BE2C (cell line): ENCODE data around the gene IL1F10.

Experiments used
- DNase-seq: peaks from one replicate; pipeline ENCODE4 v3.0.0-alpha.2; 2020
- H3K27me3 ChIP-seq: fragments of 250-450 bp; sonication (Bioruptor Pico); 2 replicates; pipeline ENCODE4 v1.5.1; 2020; ENCODE audit warnings: mild to moderate bottlenecking
- H3K36me3 ChIP-seq: fragments of 250-450 bp; sonication (Bioruptor Pico); 2 replicates; pipeline ENCODE4 v1.5.1; 2020; ENCODE audit warnings: mild to moderate bottlenecking
- H3K4me1 ChIP-seq: fragments of 250-450 bp; sonication (Bioruptor Pico); 2 replicates; pipeline ENCODE4 v1.5.1; 2020
- H3K4me3 ChIP-seq: 2 replicates; pipeline ENCODE4 v1.5.1; 2011; ENCODE audit warnings: low read depth, low read length
- H3K9me3 ChIP-seq: fragments of 250-450 bp; sonication (Bioruptor Pico); 2 replicates; pipeline ENCODE4 v1.5.1; 2020
- CTCF ChIP-seq: IDR thresholded peaks from 2 replicates; pipeline ENCODE4 v1.5.1; 2012; ENCODE audit warnings: mild to moderate bottlenecking, low read depth, low read length

Gene IL1F10

GRCh38 chr2:113028112-113028511 lies 39.7 kb upstream of the IL1F10 start:
- Histone ChIP-seq H3K9me3 (no peaks in the 10 kb centered on the region), H3K4me1 (no peaks in the 10 kb centered on the region), H3K4me3 (no peak overlapping the region), H3K27me3 (no peaks in the 10 kb centered on the region), H3K36me3 (no peaks in the 10 kb centered on the region)
- no peak for DNase-seq
- TF ChIP-seq CTCF = no peak

GRCh38 chr2:113032737-113033136 lies 35.0 kb upstream of the IL1F10 start:
- no peaks in the 10 kb centered on the region for H3K4me1 ChIP-seq
- no peak for DNase-seq
- TF ChIP-seq CTCF = no peak
- H3K36me3 ChIP-seq = no peaks in the 10 kb centered on the region
- no peaks in the 10 kb centered on the region for H3K27me3 ChIP-seq
- no peak overlapping the region for H3K4me3 ChIP-seq
- H3K9me3 ChIP-seq = no peaks in the 10 kb centered on the region

GRCh38 chr2:113034016-113034415 lies 33.8 kb upstream of the IL1F10 start:
- no peak for TF ChIP-seq CTCF
- Histone ChIP-seq H3K4me1 (no peaks in the 10 kb centered on the region), H3K36me3 (no peaks in the 10 kb centered on the region), H3K9me3 (no peaks in the 10 kb centered on the region), H3K4me3 (no peak overlapping the region), H3K27me3 (no peaks in the 10 kb centered on the region)
- DNase-seq = no peak

GRCh38 chr2:113036763-113037162 lies 31.0 kb upstream of the IL1F10 start:
- H3K4me1 ChIP-seq = no peaks in the 10 kb centered on the region
- no peaks in the 10 kb centered on the region for H3K27me3 ChIP-seq
- no peak overlapping the region for H3K4me3 ChIP-seq
- H3K9me3 ChIP-seq = no peaks in the 10 kb centered on the region
- no peak for TF ChIP-seq CTCF
- no peak for DNase-seq
- no peaks in the 10 kb centered on the region for H3K36me3 ChIP-seq

GRCh38 chr2:113038291-113038690 lies 29.5 kb upstream of the IL1F10 start:
- H3K4me1 ChIP-seq = no peaks in the 10 kb centered on the region
- no peaks in the 10 kb centered on the region for H3K36me3 ChIP-seq
- H3K9me3 ChIP-seq = no peaks in the 10 kb centered on the region
- no peak overlapping the region for H3K4me3 ChIP-seq
- DNase-seq = no peak
- no peaks in the 10 kb centered on the region for H3K27me3 ChIP-seq
- no peak for TF ChIP-seq CTCF

- H3K4me3 ChIP-seq = no peak overlapping the region
- no peak for TF ChIP-seq CTCF
- no peak for DNase-seq
These were observed 28.6 kb upstream of the IL1F10 start for GRCh38 chr2:113039158-113039557.

More at GRCh38 chr2:113039158-113039557, 28.6 kb upstream of the IL1F10 start:
- Histone ChIP-seq H3K27me3 (no peaks in the 10 kb centered on the region), H3K4me1 (no peaks in the 10 kb centered on the region), H3K36me3 (no peaks in the 10 kb centered on the region), H3K9me3 (no peaks in the 10 kb centered on the region)
